GM19467 (cell line): ENCODE results near the gene KLK13.

ENCODE experiments used
- ATAC-seq: cut with Tn5 transposase; IDR thresholded peaks from one replicate; pipeline ENCODE4 v1.9.1; 2021; ENCODE audit warnings: mild to moderate bottlenecking, moderate library complexity; ENCODE audit not compliant: unreplicated experiment

KLK13 gene

GRCh38 chr19:51065221-51065960 lies 499 bp upstream of the KLK13 start:
- no peak for ATAC-seq

GRCh38 chr19:51063664-51064063 lies 1.2 kb downstream of the KLK13 start:
- ATAC-seq: no peak

DNA sequence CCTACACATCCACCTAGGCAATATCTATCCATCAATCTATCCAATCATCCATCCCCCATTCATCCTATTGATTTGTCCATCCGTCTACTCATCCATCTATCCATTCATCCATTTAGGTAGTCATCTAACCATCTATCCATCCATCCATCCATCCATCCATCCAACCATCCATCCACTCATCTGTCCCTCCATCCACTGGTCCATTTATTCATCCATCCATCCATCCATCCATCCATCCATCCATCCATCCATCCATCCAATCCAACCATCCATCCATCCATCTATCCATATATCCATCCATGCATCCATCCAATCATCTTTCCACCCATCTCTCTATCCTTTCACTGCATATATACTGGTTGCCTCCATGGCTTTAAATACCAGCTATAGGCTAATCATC lies 3.9 kb downstream of the KLK13 start:
- ATAC-seq: no peak

- no peak for ATAC-seq
These were observed 4.6 kb downstream of the KLK13 start for GRCh38 chr19:51060336-51060735.

GRCh38 chr19:51059715-51060114 lies 5.2 kb downstream of the KLK13 start:
- no peak for ATAC-seq

GRCh38 chr19:51055866-51056265 lies 9.0 kb downstream of the KLK13 start:
- no peak for ATAC-seq

DNA sequence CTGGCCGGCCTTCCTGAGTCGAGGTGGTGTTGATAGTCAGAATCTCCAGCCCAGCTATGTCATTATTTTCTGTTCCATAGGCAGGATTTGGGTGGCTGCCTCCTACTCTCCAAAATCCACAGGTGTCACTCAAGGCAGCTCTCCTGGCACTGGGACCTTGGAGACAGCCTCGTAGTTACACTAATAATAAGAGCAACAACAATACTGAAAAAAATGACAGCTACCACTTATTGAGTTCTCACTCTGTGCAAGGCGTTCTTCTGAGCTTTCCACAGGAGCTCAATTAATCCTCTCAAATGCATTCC lies 17.9 kb downstream of the KLK13 start:
- ATAC-seq: no peak

GRCh38 chr19:51044327-51044726 lies 20.6 kb downstream of the KLK13 start:
- no peak for ATAC-seq

DNA sequence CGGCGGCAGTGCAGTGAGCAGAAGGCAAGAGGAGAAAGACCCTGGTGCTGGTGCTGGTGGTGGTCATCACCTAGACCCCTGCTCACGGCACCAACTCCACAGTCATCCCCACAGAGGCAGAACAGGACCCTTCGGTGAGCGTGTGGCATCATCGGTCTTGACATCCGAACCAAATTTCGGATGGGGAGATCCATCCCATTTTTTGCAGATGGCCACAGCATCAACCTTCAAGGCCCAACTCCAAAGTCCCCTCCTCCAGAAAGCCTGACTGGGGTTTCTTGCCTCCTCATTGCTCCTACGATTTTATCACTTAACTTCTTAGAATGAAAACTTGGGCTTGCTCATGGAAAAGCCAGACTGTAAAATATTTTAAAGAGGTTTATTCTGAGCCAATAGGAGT lies 21.4 kb downstream of the KLK13 start:
- no peak for ATAC-seq

- no peak for ATAC-seq
These were observed 24.7 kb downstream of the KLK13 start for GRCh38 chr19:51040151-51040550.

GRCh38 chr19:51036519-51036918 lies 28.4 kb downstream of the KLK13 start:
- no peak for ATAC-seq

DNA sequence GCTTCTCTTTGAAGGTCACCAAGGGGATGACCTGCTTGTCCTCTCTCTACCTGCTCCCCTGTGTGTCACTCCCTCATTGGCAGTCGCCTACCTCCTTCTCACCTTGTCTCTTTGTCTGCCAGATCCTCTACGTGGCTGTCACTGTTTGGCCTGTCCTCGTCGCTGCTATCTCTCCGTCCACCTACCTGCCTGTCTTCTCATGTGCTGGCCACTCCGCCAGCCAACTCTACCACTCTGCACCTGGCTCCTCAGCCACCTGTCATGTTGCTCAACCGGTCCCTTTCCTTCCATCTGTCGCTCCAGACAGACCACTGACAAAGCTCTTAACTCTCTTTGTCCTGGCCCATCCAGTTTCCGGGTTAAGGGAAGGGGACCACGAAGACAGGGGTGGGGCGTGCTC lies 30.2 kb downstream of the KLK13 start, which contains the start of gene KLK12:
Gene KLK12, minus strand, starts transcription at position 299 of the 400 bp plus-strand sequence. CDS start 381 bp downstream, outside the sequence.
- no peak for ATAC-seq

DNA sequence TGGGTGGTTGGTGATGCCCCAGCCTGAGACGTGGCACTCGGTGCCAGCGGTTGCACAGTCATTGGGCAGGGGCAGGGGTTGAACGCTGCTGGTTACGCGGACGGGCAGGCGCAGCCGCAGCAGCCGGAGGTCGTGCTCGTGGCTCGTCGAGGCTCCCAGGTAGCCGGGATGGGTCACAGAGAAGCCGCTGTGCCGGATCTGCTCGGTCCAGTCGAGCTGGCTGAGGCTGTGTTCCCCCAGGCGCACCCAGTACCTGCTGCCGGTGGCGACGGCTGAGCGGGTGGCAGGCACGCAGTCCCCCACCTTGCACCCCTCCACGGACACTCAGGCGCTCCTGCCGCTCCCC lies 33.0 kb downstream of the KLK13 start:
- no peak for ATAC-seq

GRCh38 chr19:51031220-51031879 lies 33.5 kb downstream of the KLK13 start:
- ATAC-seq: no peak

GRCh38 chr19:51030631-51031030 lies 34.3 kb downstream of the KLK13 start:
- ATAC-seq: no peak

GRCh38 chr19:51029718-51030117 lies 35.2 kb downstream of the KLK13 start:
- no peak for ATAC-seq

- no peak for ATAC-seq
These were observed 37.0 kb downstream of the KLK13 start for GRCh38 chr19:51027873-51028272.

DNA sequence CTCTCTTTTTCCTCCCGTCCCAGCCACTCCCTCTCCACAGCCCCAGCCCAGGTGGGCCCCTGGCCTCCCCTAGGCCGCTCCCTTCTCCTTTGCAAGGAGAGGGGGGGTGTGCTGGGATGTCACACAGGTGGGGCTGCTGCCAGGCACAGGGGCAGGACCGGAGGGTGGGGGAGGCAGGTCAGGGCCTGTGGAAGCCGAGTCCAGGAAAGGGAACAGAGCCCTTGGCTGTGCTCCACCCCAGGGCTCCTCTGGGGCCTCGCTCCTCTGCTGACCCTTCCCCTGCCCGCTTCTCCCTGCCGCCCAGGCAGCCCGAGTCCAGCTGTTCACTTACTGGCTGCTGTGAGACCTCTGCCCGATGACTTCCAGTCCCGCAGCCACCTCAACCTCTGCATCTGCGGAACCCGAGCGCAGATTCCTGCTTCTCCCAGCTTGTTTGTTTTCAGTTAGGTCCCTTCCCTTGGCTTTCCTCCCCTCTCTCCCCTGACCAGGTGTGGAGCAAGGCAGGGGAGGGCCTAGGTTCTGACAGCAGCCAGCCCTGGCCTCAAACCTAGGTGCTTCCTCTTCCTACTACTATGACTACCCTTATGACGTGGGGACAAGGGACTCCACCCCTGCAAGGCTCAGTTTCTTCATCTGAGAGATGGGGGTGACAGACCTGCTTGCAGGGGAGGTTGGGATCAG lies 37.6 kb downstream of the KLK13 start:
- ATAC-seq: no peak

DNA sequence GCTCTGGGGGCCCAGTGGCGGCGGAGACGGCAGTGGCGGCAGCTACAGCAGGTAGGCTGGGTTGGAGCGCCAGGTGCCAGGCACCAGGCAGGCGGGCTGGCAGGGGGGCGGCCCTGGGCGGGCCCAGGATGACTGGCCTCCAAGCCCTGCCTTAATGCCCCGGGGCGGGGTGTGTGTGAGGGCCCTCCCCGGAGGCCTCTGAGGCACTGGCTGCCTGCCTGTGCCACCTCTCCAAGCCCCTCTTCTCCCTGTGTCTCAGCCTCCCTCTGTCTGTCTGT lies 38.4 kb downstream of the KLK13 start, which contains the start of gene KLK11:
Gene KLK11, minus strand, starts transcription at position 63 of the 278 bp plus-strand sequence. CDS start 985 bp downstream, outside the sequence.
- ATAC-seq: no peak

GRCh38 chr19:51025809-51026553 lies 38.9 kb downstream of the KLK13 start:
- ATAC-seq: no peak

- ATAC-seq: no peak
These were observed 39.5 kb downstream of the KLK13 start for GRCh38 chr19:51025401-51025800.

DNA sequence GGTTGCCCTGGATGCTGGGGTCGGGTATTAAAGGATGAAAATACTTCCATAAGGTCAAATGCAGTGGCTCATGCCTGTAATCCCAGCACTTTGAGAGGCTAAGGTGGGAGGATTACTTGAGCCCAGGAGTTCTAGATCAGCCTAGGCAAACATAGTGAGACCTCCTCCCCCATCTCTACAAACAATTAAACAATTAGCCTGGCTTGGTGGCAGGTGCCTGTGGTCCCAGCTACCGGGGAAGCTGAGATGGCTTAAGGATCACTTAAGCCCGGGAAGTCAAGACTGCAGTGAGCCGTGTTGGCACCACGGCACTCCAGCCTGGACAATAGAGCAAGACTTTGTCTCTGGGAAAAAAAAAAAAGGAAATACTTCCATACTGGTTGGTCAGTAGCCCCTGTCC lies 40.0 kb downstream of the KLK13 start:
- no peak for ATAC-seq
